Measurements from ENCODE around the gene TUBA1B.

Gene TUBA1B

DNA sequence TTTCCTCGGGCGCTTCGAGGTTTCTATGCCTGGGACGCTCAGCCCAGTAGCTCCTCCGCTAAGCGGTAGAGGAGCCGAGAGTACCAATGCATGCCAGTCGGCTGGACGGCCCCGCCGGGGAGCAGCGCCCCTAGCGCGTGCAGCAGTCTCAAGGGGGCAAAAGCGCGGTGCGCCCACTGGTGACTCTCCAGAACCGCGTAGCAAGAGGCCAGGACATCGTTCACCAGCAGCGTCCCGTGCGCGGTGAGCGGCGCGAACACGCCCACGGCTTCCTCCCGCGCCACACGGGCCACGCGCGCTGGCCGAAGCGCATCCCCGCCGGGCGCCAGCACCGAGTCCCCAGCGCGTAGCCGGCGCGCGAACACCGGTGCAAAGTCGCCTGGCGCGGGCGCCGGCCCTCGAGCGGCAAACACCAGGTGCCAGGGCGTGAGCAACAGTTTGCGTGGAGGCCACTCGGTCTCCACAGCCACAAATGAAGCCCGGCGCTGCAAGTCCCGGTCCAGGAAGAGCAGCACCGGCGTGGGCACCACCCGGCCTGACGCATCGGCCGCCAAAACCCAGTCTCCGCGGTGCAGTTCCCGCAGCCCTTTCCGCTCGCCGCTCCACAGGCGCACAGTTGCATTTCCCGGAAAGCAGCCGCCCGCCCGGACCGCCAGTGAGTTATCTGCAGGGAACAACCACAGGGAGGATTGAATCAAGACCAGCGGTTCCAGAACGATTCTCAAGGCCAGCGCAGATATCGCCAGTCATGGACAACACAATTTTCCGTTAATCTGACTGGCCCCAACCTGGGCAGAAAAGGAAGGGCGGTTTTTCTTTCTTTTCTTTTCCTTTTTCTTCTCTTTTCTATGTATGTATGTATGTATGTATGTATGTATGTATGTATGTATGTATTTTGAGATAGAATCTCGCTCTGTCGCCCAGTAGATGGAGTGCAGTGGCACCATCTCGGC lies 41.1 kb downstream of the TUBA1B start:
- no peak for FAIRE-seq

GRCh38 chr12:49088932-49089330 lies 42.3 kb downstream of the TUBA1B start:
- no peak for FAIRE-seq

GRCh38 chr12:49088150-49088931 lies 42.9 kb downstream of the TUBA1B start:
- no peak for FAIRE-seq

- FAIRE-seq, result no peak
Measured at GRCh38 chr12:49086116-49086515, 45.1 kb downstream of the TUBA1B start.

- no peak for FAIRE-seq
Measured at GRCh38 chr12:49084438-49084837, 46.8 kb downstream of the TUBA1B start.

DNA sequence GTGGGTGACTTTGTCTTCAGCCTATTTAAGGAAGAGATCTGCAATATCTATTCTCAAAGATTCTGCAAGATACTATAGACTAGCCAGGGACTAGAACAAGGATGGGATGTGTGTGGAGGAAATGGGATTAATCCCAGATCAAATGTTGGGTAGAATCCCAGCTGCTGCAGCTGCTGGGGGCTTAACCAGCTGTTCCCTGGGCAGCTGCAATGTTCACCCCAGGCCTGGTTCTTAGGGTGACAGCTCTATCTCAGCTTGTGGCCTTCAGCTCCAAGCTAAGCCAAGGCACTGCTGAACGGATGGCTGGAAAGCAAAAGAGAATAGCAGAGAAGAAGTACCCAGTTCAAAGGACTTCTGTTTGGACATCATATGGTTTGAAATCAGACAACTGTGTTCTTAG lies 51.4 kb downstream of the TUBA1B start:
- FAIRE-seq, result no peak

All from colon (tissue), 2 donors.